Right lobe of liver (tissue), 6 donors: Measurements from ENCODE around the gene CORT. TPM values are rescaled to one million over a fixed set of nuclear protein-coding genes. Genes with fewer than 3 reads are reported as not detected.

ENCODE experiments used
- ATAC-seq, 4 donors: fragments of 200-7000 bp; cut with Tn5 transposase; one replicate each; pipeline ENCODE4 v1.9.1; 2020; ENCODE audit warnings: mild to moderate bottlenecking in 4 of 4, moderate library complexity in 4 of 4
- DNase-seq, 3 donors: peaks; one replicate each; pipeline ENCODE4 v3.0.0-alpha.2; 2020
- H3K27ac ChIP-seq, 3 donors: fragments of 200-600 bp; one replicate each; pipeline ENCODE4 v1.8.0; 2022
- H3K27me3 ChIP-seq, 2 donors: fragments of 200-600 bp; one replicate each; pipeline ENCODE4 v1.8.0; 2022
- H3K36me3 ChIP-seq, 4 donors: fragments of 200-600 bp; sonication (generic) in 1 of 4; one replicate each; pipeline versions ENCODE4 v1.5.1 to v1.8.0; 2017 to 2022; ENCODE audit warnings: control low read depth in 1 of 4
- H3K4me1 ChIP-seq, 4 donors: fragments of 200-600 bp; sonication (generic) in 1 of 4; one replicate each; pipeline versions ENCODE4 v1.5.1 to v1.8.0; 2017 to 2022; ENCODE audit warnings: control low read depth in 1 of 4
- H3K4me3 ChIP-seq, 3 donors: fragments of 200-600 bp; one replicate each; pipeline ENCODE4 v1.8.0; 2022
- H3K9me3 ChIP-seq, 4 donors: fragments of 200-600 bp; sonication (generic) in 1 of 4; one replicate each; pipeline versions ENCODE4 v1.5.1 to v1.8.0; 2017 to 2022; ENCODE audit warnings: control low read depth in 1 of 4
- CTCF ChIP-seq, 4 donors: fragments of 200-600 bp in 3 of 4; fragments of 450-650 bp in 1 of 4; IDR thresholded peaks; one replicate each; pipeline versions ENCODE4 v1.5.1 to v1.8.0; 2016 to 2022; ENCODE audit warnings: antibody characterized with exemption in 4 of 4, mild to moderate bottlenecking in 2 of 4
- POLR2A ChIP-seq: fragments of 450-650 bp; IDR thresholded peaks from one replicate; pipeline ENCODE4 v1.6.1; 2017; ENCODE audit warnings: antibody characterized with exemption, mild to moderate bottlenecking
- WGBS: methylation state at CpG from one replicate; pipeline ENCODE4 v1.1.6; 2018; ENCODE audit warnings: low coverage, low lambda C conversion rate; ENCODE audit not compliant: insufficient coverage; ENCODE audit errors: missing lambda C conversion rate; 5-methylcytosine and 5-hydroxymethylcytosine counted together
- intact Hi-C, 2 donors: fragments of 100-400 bp; cut with DNase I; formaldehyde crosslinking; loops; one replicate each; pipeline versions ENCODE4 v1.11.2 to v1.14.1; 2022
- total RNA-seq, 6 experiments: library from RNA; depleted of rRNA in 2 of 6; stranded (reverse); fragments of >200 nt in 2 of 6; fragmentation: NEBNext Ultra II Directional in 3 of 6; extraction: Animal tissue kit (Norgen Biotek cat#: 25700) in 3 of 6; gene quantifications; one replicate each; pipeline versions ENCODE4 v1.1.0 to v1.2.4, GENCODE V29; 2016 to 2023
- donor health status: DM: no; HTN: yes; CAD: no.
- donor health status: DM: no; HTN: no; CAD: no.
- donor health status: DM: no; HTN: no; CAD: no.
- donor health status: DM: no; HTN: yes; CAD: no.
- donor health status: DM: no; HTN: yes; CAD: no.

The CORT gene
- total RNA-seq, 6 experiments from 2014 or later, result 0.17 TPM; not detected in 5

- H3K4me1 ChIP-seq, result no peaks in the 10 kb centered on the region
- no peaks in the 10 kb centered on the region for H3K27me3 ChIP-seq
- intact Hi-C loops, result no loop called here
- H3K36me3 ChIP-seq, result no peaks in the 10 kb centered on the region
- DNase-seq (no peak), ATAC-seq (no peak)
- H3K27ac ChIP-seq, result no peak overlapping the region
- no peaks in the 10 kb centered on the region for H3K9me3 ChIP-seq
- 97% methylated on average over 2 of the region's 2 CpGs for WGBS
- TF ChIP-seq POLR2A, result no peak
- no peak for TF ChIP-seq CTCF (IDR thresholded peaks at IDR 0.05)
- H3K4me3 ChIP-seq, result no peak overlapping the region
These were observed 9.5 kb upstream of the CORT start for GRCh38 chr1:10440305-10440704.

- 92% methylated on average over 3 of the region's 5 CpGs for WGBS
- Histone ChIP-seq H3K9me3 (no peaks in the 10 kb centered on the region), H3K4me1 (no peaks in the 10 kb centered on the region), H3K4me3 (no peak overlapping the region), H3K36me3 (no peaks in the 10 kb centered on the region), H3K27me3 (no peaks in the 10 kb centered on the region), H3K27ac (no peak overlapping the region)
- DNase-seq, result peak in 1 of 3 donors; percentile 7
- no peak for TF ChIP-seq CTCF (IDR thresholded peaks at IDR 0.05)
- no peak for TF ChIP-seq POLR2A
- ATAC-seq, result no peak
- intact Hi-C loops, result no loop called here
These were observed 9.0 kb upstream of the CORT start for GRCh38 chr1:10440794-10441193.

- H3K36me3 ChIP-seq, result no peaks in the 10 kb centered on the region
- intact Hi-C loops, result no loop called here
- no peak overlapping the region for H3K27ac ChIP-seq
- H3K9me3 ChIP-seq, result no peaks in the 10 kb centered on the region
- H3K27me3 ChIP-seq, result no peaks in the 10 kb centered on the region
- 96% methylated on average over 5 of the region's 6 CpGs for WGBS
- H3K4me1 ChIP-seq, result no peaks in the 10 kb centered on the region
- no peak for TF ChIP-seq CTCF (IDR thresholded peaks at IDR 0.05)
- TF ChIP-seq POLR2A, result no peak
- peak in 1 of 3 donors; percentile 5 for DNase-seq
- no peak for ATAC-seq
- no peak overlapping the region for H3K4me3 ChIP-seq
These were observed 5.6 kb upstream of the CORT start for GRCh38 chr1:10444248-10444647.

GRCh38 chr1:10444795-10445397 is 4.9 kb upstream of the CORT start:
- ATAC-seq (no peak), DNase-seq (peak in 1 of 3 donors; percentile 1)
- TF ChIP-seq CTCF (IDR thresholded peaks at IDR 0.05) (no peak), POLR2A (no peak)
- H3K9me3 ChIP-seq, result no peaks in the 10 kb centered on the region
- no peaks in the 10 kb centered on the region for H3K4me1 ChIP-seq
- H3K4me3 ChIP-seq, result no peak overlapping the region
- H3K36me3 ChIP-seq, result no peaks in the 10 kb centered on the region
- intact Hi-C loops, result no loop called here
- no peaks in the 10 kb centered on the region for H3K27me3 ChIP-seq
- H3K27ac ChIP-seq, result no peak overlapping the region
- 86% methylated on average over 6 of the region's 7 CpGs for WGBS
